Measurements from ENCODE around the gene SNCAIP. TPM values are rescaled to one million over a fixed set of nuclear protein-coding genes. Genes with fewer than 3 reads are reported as not detected.

SNCAIP gene
- total and polyA plus RNA-seq, 2 donors (not counting 1 experiment from before 2014, with no cell fraction given), result 1.3 to 4.1 TPM

DNA sequence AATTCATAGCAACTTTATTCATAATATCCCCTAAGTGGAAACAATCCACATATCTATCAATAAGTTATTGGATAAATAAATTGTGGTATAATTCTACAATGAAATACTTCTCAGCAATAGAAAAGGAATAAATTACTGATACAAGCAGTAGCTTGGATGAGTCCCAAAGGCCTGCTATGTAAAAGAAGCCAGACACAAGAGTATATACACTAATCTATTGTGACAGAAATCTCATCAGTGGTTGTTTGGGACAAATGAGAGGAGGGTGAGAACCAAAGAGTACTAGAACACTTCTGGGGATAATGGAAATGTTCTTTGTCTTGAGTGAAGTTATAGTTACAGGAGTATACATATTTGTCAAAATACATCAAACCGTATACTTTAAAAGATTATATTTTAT, 119.3 kb downstream of the SNCAIP start:
- no peaks in the 10 kb centered on the region for H3K36me3 ChIP-seq (ENCODE audit: control insufficient read depth, insufficient read depth, low read length)
- no peak overlapping the region for H2AFZ ChIP-seq (ENCODE audit: low read length)
- no peak overlapping the region for H3K27ac ChIP-seq (ENCODE audit: insufficient read depth, low read length)
- TF ChIP-seq, protein P1, sequence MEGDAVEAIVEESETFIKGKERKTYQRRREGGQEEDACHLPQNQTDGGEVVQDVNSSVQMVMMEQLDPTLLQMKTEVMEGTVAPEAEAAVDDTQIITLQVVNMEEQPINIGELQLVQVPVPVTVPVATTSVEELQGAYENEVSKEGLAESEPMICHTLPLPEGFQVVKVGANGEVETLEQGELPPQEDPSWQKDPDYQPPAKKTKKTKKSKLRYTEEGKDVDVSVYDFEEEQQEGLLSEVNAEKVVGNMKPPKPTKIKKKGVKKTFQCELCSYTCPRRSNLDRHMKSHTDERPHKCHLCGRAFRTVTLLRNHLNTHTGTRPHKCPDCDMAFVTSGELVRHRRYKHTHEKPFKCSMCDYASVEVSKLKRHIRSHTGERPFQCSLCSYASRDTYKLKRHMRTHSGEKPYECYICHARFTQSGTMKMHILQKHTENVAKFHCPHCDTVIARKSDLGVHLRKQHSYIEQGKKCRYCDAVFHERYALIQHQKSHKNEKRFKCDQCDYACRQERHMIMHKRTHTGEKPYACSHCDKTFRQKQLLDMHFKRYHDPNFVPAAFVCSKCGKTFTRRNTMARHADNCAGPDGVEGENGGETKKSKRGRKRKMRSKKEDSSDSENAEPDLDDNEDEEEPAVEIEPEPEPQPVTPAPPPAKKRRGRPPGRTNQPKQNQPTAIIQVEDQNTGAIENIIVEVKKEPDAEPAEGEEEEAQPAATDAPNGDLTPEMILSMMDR (conservative IDR thresholded peaks at IDR 0.05 in 1 of 2, IDR thresholded peaks at IDR 0.05 in 1 of 2; ENCODE audit: low read depth in 1 of 2, low read length in 2 of 2), result no peak
- TF ChIP-seq EZH2 (IDR thresholded peaks at IDR 0.05; ENCODE audit: low read length, missing control alignments), result no peak
- no peak overlapping the region for H3K4me3 ChIP-seq (replicated peaks in 1 of 4; ENCODE audit: control extremely low read depth in 1 of 4, insufficient read depth in 1 of 4, low read depth in 3 of 4, low read length in 4 of 4)
- no peak overlapping the region for H3K4me2 ChIP-seq (ENCODE audit: extremely low read depth, insufficient read depth, low read length)
- H3K27me3 ChIP-seq (ENCODE audit: control insufficient read depth, insufficient read depth, low read length), result no peaks in the 10 kb centered on the region
- H3K9me3 ChIP-seq (ENCODE audit: control insufficient read depth, insufficient read depth, low read depth, low read length), result no peaks in the 10 kb centered on the region
- no peaks in the 10 kb centered on the region for H3K79me2 ChIP-seq (ENCODE audit: control insufficient read depth, insufficient read depth, low read length)
- H3K4me1 ChIP-seq (ENCODE audit: control insufficient read depth, extremely low read depth, insufficient read depth, low read length), result no peaks in the 10 kb centered on the region
- no peaks in the 10 kb centered on the region for H4K20me1 ChIP-seq (ENCODE audit: control insufficient read depth, extremely low read depth, insufficient read depth, low read length)
- DNase-seq (ENCODE audit: low read depth in 2 of 2), result no peak
- no peak overlapping the region for H3K9ac ChIP-seq (ENCODE audit: insufficient read depth, low read length)

DNA sequence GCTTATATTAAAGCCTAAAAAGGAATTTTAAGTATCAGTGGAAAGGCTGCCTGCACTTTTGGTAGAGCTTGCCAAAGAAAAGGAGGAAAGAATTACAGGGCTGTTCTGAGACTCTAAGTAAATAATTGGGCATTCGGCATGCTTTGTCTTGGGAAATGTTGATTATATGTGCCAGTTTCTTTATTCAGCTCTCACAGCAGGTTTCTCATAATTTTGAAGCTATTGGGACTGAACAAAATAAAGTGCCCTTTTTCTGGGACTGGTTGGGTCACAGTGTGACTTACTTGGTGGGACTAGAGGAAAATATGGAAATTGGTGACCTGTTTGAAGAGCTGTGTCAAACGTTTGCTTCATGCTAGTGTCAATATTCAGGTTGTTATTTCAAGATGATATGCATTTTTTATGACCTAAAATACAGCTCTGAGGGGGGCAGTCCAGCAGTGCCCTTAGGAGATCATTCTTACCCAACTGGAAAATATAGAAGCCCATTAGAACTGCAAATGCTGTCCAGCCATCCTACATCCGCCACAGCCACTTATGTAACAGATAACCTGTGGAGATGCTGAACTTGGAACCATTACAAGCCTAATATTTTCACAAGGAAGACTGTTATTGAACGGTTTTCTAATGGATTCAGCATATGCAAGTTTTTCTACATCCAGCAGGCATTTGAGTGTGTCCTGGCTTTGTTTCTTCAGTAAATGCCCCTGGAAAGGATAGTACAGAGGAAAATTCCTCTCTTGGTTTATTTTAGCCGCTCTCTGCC, 122.4 kb downstream of the SNCAIP start:
- DNase-seq (ENCODE audit: low read depth in 2 of 2), result no peak
- H3K9ac ChIP-seq (ENCODE audit: insufficient read depth, low read length), result no peak overlapping the region
- H3K4me2 ChIP-seq (ENCODE audit: extremely low read depth, insufficient read depth, low read length), result no peak overlapping the region
- H4K20me1 ChIP-seq (ENCODE audit: control insufficient read depth, extremely low read depth, insufficient read depth, low read length), result no peaks in the 10 kb centered on the region
- H3K4me1 ChIP-seq (ENCODE audit: control insufficient read depth, extremely low read depth, insufficient read depth, low read length), result no peaks in the 10 kb centered on the region
- no peak overlapping the region for H3K27ac ChIP-seq (ENCODE audit: insufficient read depth, low read length)
- H2AFZ ChIP-seq (ENCODE audit: low read length), result no peak overlapping the region
- no peak for TF ChIP-seq EZH2 (IDR thresholded peaks at IDR 0.05; ENCODE audit: low read length, missing control alignments)
- TF ChIP-seq, protein P1 (conservative IDR thresholded peaks at IDR 0.05 in 1 of 2, IDR thresholded peaks at IDR 0.05 in 1 of 2; ENCODE audit: low read depth in 1 of 2, low read length in 2 of 2), result no peak
- no peaks in the 10 kb centered on the region for H3K9me3 ChIP-seq (ENCODE audit: control insufficient read depth, insufficient read depth, low read depth, low read length)
- no peaks in the 10 kb centered on the region for H3K79me2 ChIP-seq (ENCODE audit: control insufficient read depth, insufficient read depth, low read length)
- no peak overlapping the region for H3K4me3 ChIP-seq (replicated peaks in 1 of 4; ENCODE audit: control extremely low read depth in 1 of 4, insufficient read depth in 1 of 4, low read depth in 3 of 4, low read length in 4 of 4)
- no peaks in the 10 kb centered on the region for H3K36me3 ChIP-seq (ENCODE audit: control insufficient read depth, insufficient read depth, low read length)
- no peaks in the 10 kb centered on the region for H3K27me3 ChIP-seq (ENCODE audit: control insufficient read depth, insufficient read depth, low read length)

DNA sequence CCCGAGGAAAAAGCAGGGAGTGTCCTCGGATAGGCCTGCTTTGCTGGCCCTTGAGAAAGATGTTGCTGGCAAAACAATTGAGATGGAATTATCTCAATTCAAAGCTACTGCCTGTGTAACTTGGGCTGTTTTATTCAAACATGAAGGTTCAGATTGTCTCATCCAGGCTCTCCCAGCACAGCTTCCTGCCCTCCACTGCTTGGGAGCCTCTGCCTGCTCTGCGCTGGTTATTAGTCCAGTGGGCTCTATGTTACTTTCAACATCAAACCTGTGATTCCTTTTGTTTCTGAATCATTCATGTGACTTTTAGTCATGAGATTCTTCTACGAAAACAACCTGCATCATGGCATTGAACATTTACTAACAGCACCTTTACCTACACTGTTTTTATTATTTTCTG, 123.2 kb downstream of the SNCAIP start:
- Histone ChIP-seq H3K27me3 (ENCODE audit: control insufficient read depth, insufficient read depth, low read length) (no peaks in the 10 kb centered on the region), H3K27ac (ENCODE audit: insufficient read depth, low read length) (no peak overlapping the region), H3K79me2 (ENCODE audit: control insufficient read depth, insufficient read depth, low read length) (no peaks in the 10 kb centered on the region), H3K4me3 (replicated peaks in 1 of 4; ENCODE audit: control extremely low read depth in 1 of 4, insufficient read depth in 1 of 4, low read depth in 3 of 4, low read length in 4 of 4) (no peak overlapping the region), H3K4me2 (ENCODE audit: extremely low read depth, insufficient read depth, low read length) (no peak overlapping the region), H3K9ac (ENCODE audit: insufficient read depth, low read length) (no peak overlapping the region), H3K4me1 (ENCODE audit: control insufficient read depth, extremely low read depth, insufficient read depth, low read length) (no peaks in the 10 kb centered on the region), H2AFZ (ENCODE audit: low read length) (no peak overlapping the region), H4K20me1 (ENCODE audit: control insufficient read depth, extremely low read depth, insufficient read depth, low read length) (no peaks in the 10 kb centered on the region), H3K36me3 (ENCODE audit: control insufficient read depth, insufficient read depth, low read length) (no peaks in the 10 kb centered on the region), H3K9me3 (ENCODE audit: control insufficient read depth, insufficient read depth, low read depth, low read length) (no peaks in the 10 kb centered on the region)
- no peak for DNase-seq (ENCODE audit: low read depth in 2 of 2)
- no peak for TF ChIP-seq EZH2 (IDR thresholded peaks at IDR 0.05; ENCODE audit: low read length, missing control alignments)
- TF ChIP-seq, protein P1 (conservative IDR thresholded peaks at IDR 0.05 in 1 of 2, IDR thresholded peaks at IDR 0.05 in 1 of 2; ENCODE audit: low read depth in 1 of 2, low read length in 2 of 2), result no peak

Measured in fibroblast of lung (primary cell).